Mucosa of stomach (tissue), 1 donor: ENCODE data around the gene LINS1.

Experiments used
- H3K27me3 ChIP-seq: one replicate; pipeline ENCODE4 v1.7.0; 2013; ENCODE audit warnings: mild to moderate bottlenecking, low read length; ENCODE audit not compliant: control insufficient read depth, insufficient read depth
- H3K36me3 ChIP-seq: one replicate; pipeline ENCODE4 v1.7.0; 2013; ENCODE audit warnings: low read length; ENCODE audit not compliant: control insufficient read depth, insufficient read depth
- H3K4me1 ChIP-seq: one replicate; pipeline ENCODE4 v1.7.0; 2013; ENCODE audit warnings: mild to moderate bottlenecking, low read length; ENCODE audit not compliant: control insufficient read depth, insufficient read depth
- H3K4me3 ChIP-seq: one replicate; pipeline ENCODE4 v1.7.0; 2013; ENCODE audit warnings: low read length
- H3K9ac ChIP-seq: one replicate; pipeline ENCODE4 v1.7.0; 2013; ENCODE audit warnings: mild to moderate bottlenecking, low read length, moderate library complexity
- H3K9me3 ChIP-seq: one replicate; pipeline ENCODE4 v1.7.0; 2013; ENCODE audit warnings: mild to moderate bottlenecking, low read length, moderate library complexity; ENCODE audit not compliant: control insufficient read depth
- donor health status: Pancreatic carcinoma.

Gene LINS1

GRCh38 chr15:100517846-100518245, 84.1 kb downstream of the LINS1 start:
- H3K9ac ChIP-seq, result no peak overlapping the region
- no peaks in the 10 kb centered on the region for H3K4me1 ChIP-seq
- H3K4me3 ChIP-seq, result no peak overlapping the region
- H3K9me3 ChIP-seq, result no peaks in the 10 kb centered on the region
- no peaks in the 10 kb centered on the region for H3K36me3 ChIP-seq
- no peaks in the 10 kb centered on the region for H3K27me3 ChIP-seq
